Measurements from ENCODE around the gene HABP4.

DNA sequence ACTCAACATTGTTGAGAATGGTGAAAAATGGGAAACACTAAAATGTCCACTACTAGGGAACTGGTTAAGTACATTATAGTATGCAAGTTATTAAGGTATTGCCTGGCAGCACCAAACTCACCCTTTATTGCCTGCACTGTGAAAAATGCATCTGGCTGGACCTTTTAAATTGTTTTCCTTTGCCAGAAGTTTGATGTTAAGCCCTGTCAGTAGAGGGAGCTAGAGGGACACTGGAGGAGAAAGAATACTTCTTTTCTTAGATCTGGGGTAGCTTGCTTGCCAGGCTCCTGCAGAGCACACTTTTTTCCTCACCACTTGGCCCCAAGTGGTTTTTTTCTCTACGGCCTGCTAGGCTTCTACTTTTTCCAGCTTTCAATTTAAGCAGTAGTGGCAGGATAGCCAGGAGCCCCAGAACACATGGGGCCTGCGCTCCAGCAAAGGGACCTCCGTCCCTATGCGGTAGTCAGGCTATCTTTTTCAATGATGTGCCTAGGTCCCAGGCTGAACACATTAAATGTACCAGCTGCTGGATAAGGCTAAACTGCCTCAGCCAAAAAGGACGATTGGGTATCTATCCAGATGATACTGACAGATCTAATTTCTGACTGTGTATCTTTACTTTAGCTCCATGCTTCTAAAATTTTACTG is 8.0 kb upstream of the HABP4 start:
- TF ChIP-seq CREM (IDR thresholded peaks at IDR 0.05; ENCODE audit: low read depth), result no peak
- TF ChIP-seq POLR2A (conservative IDR thresholded peaks at IDR 0.05), result no peak
- TF ChIP-seq ZBTB2 (IDR thresholded peaks at IDR 0.05), result no peak
- TF ChIP-seq NFIC (IDR thresholded peaks at IDR 0.05), result no peak
- no peak for TF ChIP-seq CBFA2T3 (IDR thresholded peaks at IDR 0.05)
- no peak for TF ChIP-seq ZNF12 (CRISPR knock-in tag; IDR thresholded peaks at IDR 0.05)
- no peak for TF ChIP-seq TBP (optimal IDR thresholded peaks at IDR 0.05; ENCODE audit: low read depth, low read length)
- no peak for TF ChIP-seq CHD2 (IDR thresholded peaks at IDR 0.05; ENCODE audit: low read depth, low read length)
